ACC112 (cell line): Measurements from ENCODE around the gene SLC10A3.

Source experiments
- H2AFZ ChIP-seq: fragments of 200-600 bp; sonication (generic); one replicate; pipeline ENCODE4 v1.6.0; 2017; ENCODE audit warnings: antibody characterized with exemption, low read length; ENCODE audit not compliant: unreplicated experiment
- H3K27ac ChIP-seq: fragments of 200-600 bp; sonication (generic); 2 replicates; pipeline ENCODE4 v1.5.1; 2014; ENCODE audit warnings: low read depth, mild to moderate bottlenecking, antibody characterized with exemption, low read length, moderate library complexity
- H3K27me3 ChIP-seq: fragments of 200-600 bp; sonication (generic); 2 replicates; pipeline ENCODE4 v1.6.1; 2014; ENCODE audit warnings: mild to moderate bottlenecking, antibody characterized with exemption, low read length, moderate library complexity, mixed read lengths; ENCODE audit not compliant: insufficient read depth
- H3K36me3 ChIP-seq: fragments of 200-600 bp; sonication (generic); 2 replicates; pipeline ENCODE4 v1.6.1; 2016; ENCODE audit warnings: mild to moderate bottlenecking, antibody characterized with exemption, low read length, moderate library complexity, mixed read lengths; ENCODE audit not compliant: insufficient read depth
- H3K4me1 ChIP-seq: fragments of 200-600 bp; sonication (generic); one replicate; pipeline ENCODE4 v1.6.1; 2016; ENCODE audit warnings: low read length, mixed read lengths; ENCODE audit not compliant: insufficient read depth, unreplicated experiment, control insufficient read depth
- H3K4me3 ChIP-seq: fragments of 200-600 bp; sonication (generic); 2 replicates; pipeline ENCODE4 v1.5.1; 2014; ENCODE audit warnings: mild to moderate bottlenecking, low read depth, low read length
- H3K79me2 ChIP-seq: fragments of 200-600 bp; sonication (generic); one replicate; pipeline ENCODE4 v1.6.0; 2016; ENCODE audit warnings: low read length; ENCODE audit not compliant: control insufficient read depth, unreplicated experiment, insufficient read depth

Gene SLC10A3

GRCh38 chrX:154525606-154526490 is 35.4 kb upstream of the SLC10A3 start:
- Histone ChIP-seq H3K27me3 (no peaks in the 10 kb centered on the region), H2AFZ (no peak overlapping the region), H3K4me3 (no peak overlapping the region), H3K36me3 (no peaks in the 10 kb centered on the region), H3K4me1 (peaks cover 13% of the 10 kb centered on the region), H3K79me2 (no peaks in the 10 kb centered on the region), H3K27ac (no peak overlapping the region)

DNA sequence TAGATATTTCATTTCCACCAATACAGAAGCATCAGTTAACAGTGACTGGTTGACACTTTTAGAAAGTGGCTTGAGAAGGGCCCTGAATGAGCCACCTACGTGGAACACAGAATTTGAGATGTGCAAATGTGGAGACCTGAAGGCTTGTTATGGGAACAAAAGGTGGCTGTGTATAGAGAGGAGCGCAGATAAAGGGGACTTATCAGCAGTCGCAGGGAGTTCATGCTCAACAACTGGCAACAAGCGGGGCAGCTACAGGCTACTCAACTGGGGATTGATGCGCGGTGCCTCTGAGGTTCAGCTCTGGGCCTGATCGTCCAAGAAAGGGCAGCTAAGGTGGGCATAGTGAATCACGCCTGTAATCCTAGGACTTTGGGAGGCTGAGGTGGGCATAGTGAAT is 29.0 kb upstream of the SLC10A3 start:
- Histone ChIP-seq H3K36me3 (no peaks in the 10 kb centered on the region), H3K4me1 (no peaks in the 10 kb centered on the region), H3K4me3 (no peak overlapping the region), H3K79me2 (peaks cover 8% of the 10 kb centered on the region), H3K27ac (no peak overlapping the region), H2AFZ (no peak overlapping the region), H3K27me3 (no peaks in the 10 kb centered on the region)

GRCh38 chrX:154517101-154517781 is 26.8 kb upstream of the SLC10A3 start:
- Histone ChIP-seq H2AFZ (peak overlapping the region; percentile 91), H3K27ac (peak overlapping the region; percentile 53; the same call in 1 of the 2 replicates), H3K4me3 (peak overlapping the region; percentile 84), H3K27me3 (no peaks in the 10 kb centered on the region), H3K79me2 (peaks cover 8% of the 10 kb centered on the region), H3K4me1 (no peaks in the 10 kb centered on the region), H3K36me3 (no peaks in the 10 kb centered on the region)

GRCh38 chrX:154516656-154517100 is 26.2 kb upstream of the SLC10A3 start:
- Histone ChIP-seq H3K27ac (peak overlapping the region; percentile 53), H3K4me1 (no peaks in the 10 kb centered on the region), H3K36me3 (no peaks in the 10 kb centered on the region), H3K4me3 (peak overlapping the region; percentile 84), H2AFZ (peak overlapping the region; percentile 91), H3K79me2 (peaks cover 8% of the 10 kb centered on the region), H3K27me3 (no peaks in the 10 kb centered on the region)

GRCh38 chrX:154515966-154516655 is 25.7 kb upstream of the SLC10A3 start, which contains the start of gene FAM3A:
Gene FAM3A (minus strand): TSS chrX:154516232. CDS start chrX:154515772, 460 bp downstream.
- peak within 1 kb of the TSS; percentile 91 for H2AFZ ChIP-seq
- peaks cover 8% of the 10 kb centered on the region for H3K79me2 ChIP-seq
- no peaks in the 10 kb centered on the region for H3K4me1 ChIP-seq
- no peaks in the 10 kb centered on the region for H3K36me3 ChIP-seq
- peak within 1 kb of the TSS; percentile 53 for H3K27ac ChIP-seq
- H3K4me3 ChIP-seq, result peak within 1 kb of the TSS; percentile 84
- H3K27me3 ChIP-seq, result no peaks in the 10 kb centered on the region

- Histone ChIP-seq H3K27me3 (no peaks in the 10 kb centered on the region), H3K27ac (peak overlapping the region; percentile 33; the same call in 1 of the 2 replicates), H2AFZ (no peak overlapping the region), H3K36me3 (no peaks in the 10 kb centered on the region), H3K79me2 (peaks cover 8% of the 10 kb centered on the region), H3K4me3 (peak overlapping the region; percentile 78), H3K4me1 (no peaks in the 10 kb centered on the region)
Observed at GRCh38 chrX:154515090-154515965, 24.9 kb upstream of the SLC10A3 start.

- no peaks in the 10 kb centered on the region for H3K27me3 ChIP-seq
- peaks cover 8% of the 10 kb centered on the region for H3K79me2 ChIP-seq
- H3K27ac ChIP-seq, result no peak overlapping the region
Observed at GRCh38 chrX:154513716-154514115, 23.3 kb upstream of the SLC10A3 start.

DNA sequence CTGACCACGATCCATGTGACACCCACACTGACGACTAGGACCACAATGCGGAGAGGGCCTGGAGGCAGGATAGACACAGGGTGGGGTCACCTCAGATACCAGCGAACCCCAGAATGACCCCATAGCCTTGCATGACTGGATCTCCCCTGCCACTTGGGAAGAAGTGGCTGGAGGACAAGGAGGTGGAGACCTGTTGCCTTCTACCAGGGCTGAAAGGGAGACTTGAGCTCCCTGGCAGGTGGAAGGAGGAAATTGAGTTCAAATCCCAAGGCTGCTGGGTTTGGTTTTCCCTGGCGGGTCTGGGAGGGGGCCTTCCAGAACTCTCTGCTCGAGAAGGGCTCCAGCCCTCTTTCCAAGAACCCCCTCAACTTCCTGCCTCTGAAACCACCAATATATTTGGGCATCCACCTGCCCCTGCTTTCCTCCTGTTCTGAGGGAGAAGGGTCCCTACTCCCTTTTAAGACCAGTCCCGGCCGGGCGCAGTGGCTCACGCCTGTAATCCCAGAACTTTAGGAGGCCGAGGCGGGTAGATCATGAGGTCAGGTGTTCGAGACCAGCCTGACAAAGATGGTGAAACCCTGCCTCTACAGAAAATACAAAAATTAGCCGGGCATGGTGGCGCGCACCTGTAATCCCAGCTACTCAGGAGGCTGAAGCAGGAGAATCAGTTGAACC is 22.6 kb upstream of the SLC10A3 start:
- Histone ChIP-seq H3K4me1 (no peaks in the 10 kb centered on the region), H3K27ac (no peak overlapping the region), H2AFZ (no peak overlapping the region), H3K4me3 (no peak overlapping the region), H3K27me3 (no peaks in the 10 kb centered on the region), H3K79me2 (peaks cover 8% of the 10 kb centered on the region), H3K36me3 (no peaks in the 10 kb centered on the region)

More at GRCh38 chrX:154513716-154514115, 23.3 kb upstream of the SLC10A3 start:
- Histone ChIP-seq H3K4me3 (no peak overlapping the region), H2AFZ (no peak overlapping the region), H3K4me1 (no peaks in the 10 kb centered on the region), H3K36me3 (no peaks in the 10 kb centered on the region)

DNA sequence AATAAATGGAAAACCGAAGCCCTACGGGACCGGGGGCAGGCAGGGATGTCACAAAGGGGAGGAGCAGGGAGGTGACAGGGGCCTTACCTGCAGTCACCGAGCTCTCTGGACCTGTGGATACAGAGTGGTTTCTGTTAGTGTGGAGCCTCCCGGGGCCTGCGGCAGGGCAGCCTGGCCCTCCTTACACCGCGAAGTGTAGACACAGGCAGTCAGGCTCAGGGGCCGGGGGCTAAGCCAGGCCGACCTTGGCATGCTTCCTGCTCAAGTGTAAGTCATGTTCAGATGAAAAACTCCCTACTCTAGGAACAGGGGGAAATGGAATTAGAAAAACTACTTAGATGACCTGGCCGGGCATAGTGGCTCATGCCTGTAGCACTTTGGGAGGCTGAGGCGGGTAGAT is 21.3 kb upstream of the SLC10A3 start:
- no peaks in the 10 kb centered on the region for H3K4me1 ChIP-seq
- H3K27me3 ChIP-seq, result no peaks in the 10 kb centered on the region
- no peak overlapping the region for H3K27ac ChIP-seq
- H3K79me2 ChIP-seq, result peaks cover 8% of the 10 kb centered on the region
- H3K4me3 ChIP-seq, result no peak overlapping the region
- H2AFZ ChIP-seq, result no peak overlapping the region
- no peaks in the 10 kb centered on the region for H3K36me3 ChIP-seq
